H9 (cell line): ENCODE results near the gene CEP63. TPM values are rescaled to one million over a fixed set of nuclear protein-coding genes. Genes with fewer than 3 reads are reported as not detected.

Source experiments
- DNase-seq: peaks from one replicate; pipeline ENCODE4 v3.0.0-alpha.2; 2017
- H2AFZ ChIP-seq: one replicate; pipeline ENCODE4 v1.6.1; 2013; ENCODE audit warnings: mild to moderate bottlenecking, low read length, control low read depth, moderate library complexity
- H2AK5ac ChIP-seq: 2 replicates; pipeline ENCODE4 v1.6.1; 2013; ENCODE audit warnings: low read length, control low read depth, mixed read lengths; ENCODE audit not compliant: insufficient read length
- H2BK120ac ChIP-seq: one replicate; pipeline ENCODE4 v1.6.1; 2013; ENCODE audit warnings: low read depth, mild to moderate bottlenecking, low read length, control low read depth, inconsistent platforms; ENCODE audit not compliant: poor library complexity, severe bottlenecking
- H2BK12ac ChIP-seq: 2 replicates; pipeline ENCODE4 v1.6.1; 2013; ENCODE audit warnings: low read length, control low read depth, mixed read lengths, low read depth; ENCODE audit not compliant: insufficient read length
- H2BK15ac ChIP-seq: 2 replicates; pipeline ENCODE4 v1.6.1; 2013; ENCODE audit warnings: low read depth, low read length, control low read depth
- H2BK20ac ChIP-seq: one replicate; pipeline ENCODE4 v1.6.1; 2013; ENCODE audit warnings: low read depth, mild to moderate bottlenecking, low read length, control low read depth, inconsistent platforms; ENCODE audit not compliant: poor library complexity, severe bottlenecking
- H2BK5ac ChIP-seq: 2 replicates; pipeline ENCODE4 v1.6.1; 2013; ENCODE audit warnings: low read length, control low read depth, mixed read lengths; ENCODE audit not compliant: insufficient read length
- H3K14ac ChIP-seq: 2 replicates; pipeline ENCODE4 v1.6.1; 2013; ENCODE audit warnings: low read length, control low read depth; ENCODE audit not compliant: insufficient read depth
- H3K18ac ChIP-seq: 2 replicates; pipeline ENCODE4 v1.6.1; 2013; ENCODE audit warnings: low read depth, mild to moderate bottlenecking, mixed read lengths, low read length, control low read depth; ENCODE audit not compliant: insufficient read length
- H3K23ac ChIP-seq: 2 replicates; pipeline ENCODE4 v1.6.1; 2013; ENCODE audit warnings: low read length, control low read depth, mixed read lengths, low read depth; ENCODE audit not compliant: insufficient read length
- H3K23me2 ChIP-seq: 2 replicates; pipeline ENCODE4 v1.6.1; 2013; ENCODE audit warnings: low read depth, mild to moderate bottlenecking, mixed read lengths, low read length, control low read depth; ENCODE audit not compliant: insufficient read length, poor library complexity, severe bottlenecking
- H3K27ac ChIP-seq: 2 replicates; pipeline ENCODE4 v1.5.1; 2013; ENCODE audit warnings: low read length, control low read depth, mixed read lengths, low read depth; ENCODE audit not compliant: insufficient read length
- H3K27me3 ChIP-seq: 2 replicates; pipeline ENCODE4 v1.6.1; 2013; ENCODE audit warnings: low read length, control low read depth, inconsistent platforms; ENCODE audit not compliant: insufficient read depth
- H3K4ac ChIP-seq: 2 replicates; pipeline ENCODE4 v1.6.1; 2013; ENCODE audit warnings: low read depth, mild to moderate bottlenecking, control low read depth, inconsistent platforms, low read length, moderate library complexity
- H3K4me1 ChIP-seq: 2 replicates; pipeline ENCODE4 v1.6.1; 2013; ENCODE audit warnings: low read length, control low read depth, inconsistent platforms; ENCODE audit not compliant: insufficient read depth
- H3K4me2 ChIP-seq: 2 replicates; pipeline ENCODE4 v1.6.1; 2013; ENCODE audit warnings: low read length, control low read depth, mixed read lengths; ENCODE audit not compliant: insufficient read length, insufficient read depth
- H3K56ac ChIP-seq: 2 replicates; pipeline ENCODE4 v1.6.1; 2013; ENCODE audit warnings: low read depth, mild to moderate bottlenecking, mixed read lengths, low read length, control low read depth; ENCODE audit not compliant: insufficient read length
- H3K79me1 ChIP-seq: 2 replicates; pipeline ENCODE4 v1.6.1; 2013; ENCODE audit warnings: low read depth, mild to moderate bottlenecking, moderate library complexity, low read length, control low read depth, inconsistent platforms; ENCODE audit not compliant: insufficient read depth, poor library complexity, severe bottlenecking
- H3K79me2 ChIP-seq: 2 replicates; pipeline ENCODE4 v1.6.1; 2013; ENCODE audit warnings: low read length, control low read depth, inconsistent platforms; ENCODE audit not compliant: insufficient read depth
- H3K9ac ChIP-seq: 2 replicates; pipeline ENCODE4 v1.6.1; 2013; ENCODE audit warnings: low read length, control low read depth, mixed read lengths; ENCODE audit not compliant: insufficient read length; ENCODE audit errors: extremely low read depth
- H3K9me3 ChIP-seq: one replicate; pipeline ENCODE4 v1.6.1; 2013; ENCODE audit warnings: low read depth, low read length, inconsistent platforms; ENCODE audit not compliant: control insufficient read depth
- H3T11ph ChIP-seq: one replicate; pipeline ENCODE4 v1.6.1; 2013; ENCODE audit warnings: mild to moderate bottlenecking, low read length, control low read depth, inconsistent platforms
- H4K20me1 ChIP-seq: one replicate; pipeline ENCODE4 v1.6.1; 2013; ENCODE audit not compliant: control insufficient read depth, insufficient read length, insufficient read depth
- H4K5ac ChIP-seq: 2 replicates; pipeline ENCODE4 v1.6.1; 2013; ENCODE audit warnings: low read depth, mild to moderate bottlenecking, mixed read lengths, low read length, control low read depth; ENCODE audit not compliant: insufficient read length
- H4K8ac ChIP-seq: replicated peaks from 2 replicates; pipeline ENCODE4 v1.6.1; 2013; ENCODE audit warnings: low read length, control low read depth, mixed read lengths, low read depth; ENCODE audit not compliant: insufficient read length
- H4K91ac ChIP-seq: 2 replicates; pipeline ENCODE4 v1.6.1; 2013; ENCODE audit warnings: low read depth, mild to moderate bottlenecking, moderate library complexity, mixed read lengths, low read length, control low read depth; ENCODE audit not compliant: insufficient read length
- H3K27ac Mint-ChIP-seq, 3 experiments: 2 replicates in 2 of 3; 3 replicates in 1 of 3; pipeline ENCODE4 v1.8.0; 2020 to 2021; ENCODE audit warnings: mixed read lengths in 3 of 3, mild to moderate bottlenecking in 1 of 3, moderate library complexity in 1 of 3
- H3K27me3 Mint-ChIP-seq: 2 replicates; pipeline ENCODE4 v1.8.0; 2021; ENCODE audit warnings: low read depth, mild to moderate bottlenecking, moderate library complexity, mixed read lengths
- H3K36me3 Mint-ChIP-seq, 3 experiments: 2 replicates in 2 of 3; 3 replicates in 1 of 3; pipeline ENCODE4 v1.8.0; 2020 to 2021; ENCODE audit warnings: low read depth in 3 of 3, mixed read lengths in 3 of 3; ENCODE audit not compliant: insufficient read depth in 1 of 3
- H3K4me1 Mint-ChIP-seq, 2 experiments: 2 replicates each; pipeline ENCODE4 v1.8.0; 2020; ENCODE audit warnings: mixed read lengths in 2 of 2
- H3K4me3 Mint-ChIP-seq, 2 experiments: 2 replicates in 1 of 2; 3 replicates in 1 of 2; pipeline ENCODE4 v1.8.0; 2020 to 2021; ENCODE audit warnings: mild to moderate bottlenecking in 2 of 2, mixed read lengths in 2 of 2, moderate library complexity in 1 of 2
- H3K9me3 Mint-ChIP-seq, 2 experiments: 2 replicates in 1 of 2; 3 replicates in 1 of 2; pipeline ENCODE4 v1.8.0; 2020; ENCODE audit warnings: mild to moderate bottlenecking in 2 of 2, mixed read lengths in 2 of 2, moderate library complexity in 1 of 2
- CTCF ChIP-seq: fragments of 200-600 bp; sonication (generic); conservative IDR thresholded peaks from 3 replicates; pipeline ENCODE4 v1.8.0; 2021; ENCODE audit warnings: antibody characterized with exemption, mild to moderate bottlenecking
- WGBS: extraction: QIAGEN DNeasy Blood & Tissue Kit; methylation state at CpG from one replicate; pipeline ENCODE4 v1.1.7; 2013; ENCODE audit warnings: missing lambda C conversion rate, low lambda C conversion rate, mixed read lengths; ENCODE audit not compliant: insufficient read length; ENCODE audit errors: extremely low coverage; 5-methylcytosine and 5-hydroxymethylcytosine counted together
- total RNA-seq: library from RNA; stranded (reverse); gene quantifications from 2 replicates; pipeline ENCODE4 v1.2.1, GENCODE V29; 2021

CEP63 gene
- total RNA-seq, 1 experiment from 2014 or later = 16.2 TPM

- Histone ChIP-seq H3K79me2 (no peaks in the 10 kb centered on the region; the same call in 1 of the 2 replicates), H4K8ac (no peak overlapping the region), H3K9me3 (no peaks in the 10 kb centered on the region), H2AFZ (no peak overlapping the region), H3K4me1 (no peaks in the 10 kb centered on the region; the same call in 1 of the 2 replicates), H2BK15ac (no peak overlapping the region), H2AK5ac (no peak overlapping the region), H4K5ac (no peak overlapping the region), H3K56ac (no peak overlapping the region), H3K27me3 (no peaks in the 10 kb centered on the region), H3K79me1 (no peaks in the 10 kb centered on the region), H4K20me1 (no peaks in the 10 kb centered on the region), H3K4me2 (no peak overlapping the region), H2BK5ac (no peak overlapping the region), H3K9ac (no peak overlapping the region), H4K91ac (no peak overlapping the region), H2BK120ac (no peak overlapping the region), H2BK12ac (no peak overlapping the region), H3K23ac (no peak overlapping the region), H3K4ac (no peak overlapping the region), H2BK20ac (no peak overlapping the region), H3K14ac (no peak overlapping the region), H3T11ph (no peak overlapping the region), H3K27ac (no peak overlapping the region), H3K23me2 (no peaks in the 10 kb centered on the region), H3K18ac (no peak overlapping the region)
- peaks cover 7 to 9% of the 10 kb centered on the region in 2 experiments for H3K4me1 Mint-ChIP-seq
- peaks cover 32 to 37% of the 10 kb centered on the region in 2 experiments for H3K9me3 Mint-ChIP-seq
- no peak overlapping the region for H3K27ac Mint-ChIP-seq
- H3K36me3 Mint-ChIP-seq = peaks cover 9 to 30% (median 26%) of the 10 kb centered on the region in 3 experiments
- DNase-seq = no peak
- TF ChIP-seq CTCF = no peak
- no CpG with 5 or more reads among the region's 4 CpGs for WGBS
- peaks cover 5% of the 10 kb centered on the region for H3K27me3 Mint-ChIP-seq
- H3K4me3 Mint-ChIP-seq = no peak overlapping the region
Observed at GRCh38 chr3:134567605-134568004, 81.7 kb downstream of the CEP63 start.
